Right lung (tissue), 5 donors: ENCODE measurements around the gene CHRNB2. TPM values are rescaled to one million over a fixed set of nuclear protein-coding genes. Genes with fewer than 3 reads are reported as not detected.

Source experiments
- DNase-seq, 2 donors: peaks; one replicate each; pipeline ENCODE4 v3.0.0-alpha.2; 2013
- polyA plus RNA-seq, 5 donors: library from polyadenylated mRNA; unstranded; fragments of 120-200 nt; gene quantifications; one replicate each; pipeline versions ENCODE4 v1.2.1 to v1.2.3, GENCODE V29; 2013; ENCODE audit warnings: inconsistent platforms in 1 of 5, low replicate concordance in 1 of 5; ENCODE audit not compliant: insufficient read length in 5 of 5, insufficient read depth in 1 of 5

Gene CHRNB2
- polyA plus RNA-seq, 5 donors: 0.41 to 0.68 (median 0.60) TPM

DNA sequence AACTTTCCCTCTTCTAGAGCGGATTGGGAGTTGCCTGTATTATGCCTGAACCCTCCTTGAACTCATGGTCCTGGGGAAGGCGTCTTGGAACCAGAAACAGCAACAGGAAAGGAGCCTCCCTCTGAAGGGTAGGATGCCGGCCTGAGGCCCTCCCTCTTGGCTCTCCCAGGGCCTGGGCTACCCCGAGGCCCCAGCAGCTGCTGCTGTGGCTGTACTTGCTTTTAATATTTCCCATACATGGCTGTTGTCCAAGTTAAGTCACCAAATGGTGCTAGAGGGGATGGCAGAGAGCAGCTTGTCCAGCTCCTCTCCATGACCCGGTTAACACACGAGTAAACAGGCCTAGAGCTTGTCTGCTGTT lies 10.5 kb downstream of the CHRNB2 start:
- DNase-seq: no peak

DNA sequence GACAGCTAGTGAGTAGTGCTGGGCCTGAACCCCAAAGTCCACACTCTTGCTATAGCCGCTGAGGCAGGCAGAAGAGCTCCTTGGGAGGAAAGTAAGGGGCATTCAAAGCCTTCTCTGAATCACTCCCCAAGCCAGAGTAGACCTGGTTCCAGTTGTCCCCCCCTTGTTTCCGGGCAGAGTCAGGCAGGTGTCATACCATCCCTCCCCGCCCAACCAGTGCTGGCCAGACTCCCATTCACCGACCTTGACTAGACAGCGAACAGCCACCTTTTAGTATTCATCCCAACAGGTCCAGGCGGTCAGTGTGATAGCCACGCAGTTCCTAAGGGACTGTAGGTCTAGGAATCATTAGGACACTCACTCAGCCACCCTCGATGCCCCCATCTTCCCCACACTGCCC lies 11.8 kb downstream of the CHRNB2 start:
- no peak for DNase-seq

DNA sequence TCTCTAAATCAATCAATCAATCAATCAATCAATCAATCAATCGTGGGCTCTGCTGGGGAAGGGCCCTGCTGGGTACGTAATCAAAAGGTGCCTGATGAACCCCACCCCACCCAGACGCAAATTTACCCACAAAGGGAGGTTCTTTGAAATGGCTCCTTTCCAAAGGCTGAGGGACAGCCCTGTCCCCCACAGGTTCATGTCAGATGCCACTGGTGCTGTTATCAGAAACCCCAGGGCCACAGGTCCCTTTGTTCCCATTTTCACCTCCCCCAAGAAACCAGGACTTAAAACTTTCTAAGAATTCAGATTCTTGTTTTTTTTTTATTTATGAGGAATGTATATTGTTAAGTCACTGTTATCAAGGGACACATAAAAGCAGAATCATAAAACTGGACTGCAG lies 14.2 kb downstream of the CHRNB2 start:
- DNase-seq: no peak

DNA sequence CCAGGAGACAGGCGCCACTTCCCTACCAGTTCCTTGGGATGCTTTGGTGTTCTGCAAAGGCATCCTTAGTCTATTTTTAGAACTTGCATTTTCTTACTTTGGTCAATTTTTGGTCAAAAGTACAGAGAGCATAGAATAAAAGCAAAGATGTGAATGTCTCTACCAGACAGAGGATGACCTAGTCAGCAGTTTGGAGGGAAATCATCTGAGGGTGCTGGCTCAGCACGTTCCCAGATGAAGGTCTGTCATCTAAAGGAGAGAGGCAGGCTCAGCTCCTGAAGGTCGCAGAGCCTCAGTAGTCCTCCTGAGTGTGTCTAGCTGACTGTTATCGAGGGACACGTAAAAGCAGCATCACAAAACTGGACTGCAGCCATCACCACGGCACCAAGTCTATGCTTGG lies 15.3 kb downstream of the CHRNB2 start:
- no peak for DNase-seq

DNA sequence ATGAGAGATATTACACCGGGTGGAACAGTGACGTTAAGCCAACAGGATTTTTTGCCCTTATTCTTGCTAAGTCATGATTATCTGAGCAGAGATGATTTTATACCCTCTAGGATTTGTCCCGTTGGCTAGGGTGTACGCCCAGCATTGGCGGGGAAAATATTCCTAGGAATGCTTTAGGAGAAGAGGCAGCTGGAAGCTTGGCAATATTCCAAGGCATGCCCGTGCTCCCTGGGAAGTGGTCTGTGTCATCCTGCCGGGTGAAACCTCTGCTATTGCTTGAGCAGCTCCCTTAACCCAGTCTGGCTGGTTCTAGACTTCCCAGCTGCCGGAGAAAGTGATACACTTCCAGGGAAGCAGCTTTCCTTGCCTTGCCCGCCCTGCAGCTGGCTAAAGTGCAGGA lies 16.2 kb downstream of the CHRNB2 start:
- DNase-seq: peak; percentile 16 to 22

DNA sequence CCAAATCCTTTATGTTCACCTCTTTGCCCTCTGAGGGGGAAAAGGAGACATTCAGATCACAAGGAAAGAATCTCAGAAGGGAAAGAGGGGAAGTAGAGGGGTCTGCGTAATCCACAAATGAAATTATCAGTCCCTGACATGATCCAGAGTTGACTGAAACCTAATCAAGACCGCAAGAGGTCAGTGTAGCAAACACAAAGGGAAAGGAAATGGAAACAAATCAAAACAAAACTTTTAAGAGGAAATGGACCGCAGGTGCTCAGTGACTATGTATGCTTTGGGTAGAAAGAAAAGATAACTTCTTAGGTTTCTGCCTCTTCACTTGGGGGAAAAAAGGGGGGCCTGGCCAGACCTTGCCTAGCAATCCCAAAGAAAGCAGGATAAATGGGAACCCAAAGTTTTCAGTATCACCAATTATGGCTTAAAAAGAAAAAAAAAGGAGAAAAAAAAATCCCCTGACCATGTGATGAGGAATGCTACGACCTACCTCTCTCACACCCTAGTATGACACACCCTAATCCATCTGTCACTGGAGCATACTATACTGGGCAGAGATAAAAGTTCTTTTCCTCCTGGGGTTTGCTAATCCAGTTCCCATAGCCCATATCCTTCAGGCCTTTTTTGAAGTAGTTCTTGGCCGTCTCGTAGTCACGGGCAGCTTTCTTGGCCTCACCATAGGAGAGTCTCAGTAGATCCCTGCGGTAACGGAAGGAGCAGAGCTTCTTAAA lies 16.9 kb downstream of the CHRNB2 start:
- no peak for DNase-seq

DNA sequence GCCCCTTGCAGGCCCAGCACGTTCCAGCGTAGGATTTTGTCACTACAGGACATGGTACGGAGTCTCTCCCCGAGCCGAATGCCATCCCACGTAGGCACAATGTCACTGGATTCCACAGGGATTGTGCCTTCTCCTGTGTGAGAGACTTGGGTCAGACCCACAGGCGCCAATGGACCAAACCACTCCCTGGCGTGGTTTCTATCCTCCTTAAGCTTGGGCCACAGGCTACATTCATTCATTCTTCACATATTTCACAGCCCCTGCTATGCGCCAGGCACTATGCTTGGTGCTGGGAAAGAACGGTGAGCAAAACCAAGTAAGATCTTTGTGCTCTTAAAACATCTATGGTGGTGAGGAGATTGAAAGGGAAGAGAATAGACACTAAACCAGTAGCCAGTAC lies 18.7 kb downstream of the CHRNB2 start:
- no peak for DNase-seq

DNA sequence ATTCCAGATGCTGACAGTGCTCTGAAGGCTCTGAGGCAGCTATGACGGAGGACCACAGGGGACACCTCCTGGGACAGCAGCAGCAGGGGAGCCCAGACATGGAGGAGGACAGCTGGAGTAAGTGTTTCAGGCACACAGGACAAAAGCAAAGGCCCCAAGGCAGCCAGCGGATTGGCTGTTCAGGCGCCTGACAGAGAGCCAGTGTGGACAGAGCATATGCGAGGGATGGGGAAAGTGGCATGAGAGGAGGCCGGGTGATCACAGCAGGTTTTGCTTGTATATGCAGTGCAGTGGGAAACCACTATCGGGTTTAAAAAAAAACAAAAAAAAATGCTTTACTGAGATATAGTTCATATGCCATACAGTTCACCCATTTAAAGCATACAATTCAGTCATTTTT lies 19.1 kb downstream of the CHRNB2 start:
- DNase-seq: no peak

DNA sequence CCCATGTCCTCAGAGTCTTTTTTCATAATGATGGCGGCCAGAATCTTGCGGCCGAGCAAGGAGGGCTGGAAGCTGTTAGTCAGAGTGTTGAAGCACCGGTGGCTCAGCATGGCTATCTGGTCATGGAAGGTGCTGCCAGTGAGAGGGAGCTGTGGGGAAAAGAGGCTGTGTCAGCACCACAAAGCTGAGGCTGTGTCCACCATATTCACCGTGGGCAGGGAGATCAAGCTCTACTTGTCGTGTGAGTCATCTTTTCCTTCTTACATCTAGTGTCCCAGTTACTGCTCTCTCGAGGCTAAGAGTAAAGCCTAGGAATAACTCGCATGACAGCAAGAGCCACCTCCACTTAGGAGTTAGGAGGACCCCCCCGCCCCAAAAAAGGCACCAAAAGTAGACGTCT lies 22.2 kb downstream of the CHRNB2 start:
- DNase-seq: no peak

DNA sequence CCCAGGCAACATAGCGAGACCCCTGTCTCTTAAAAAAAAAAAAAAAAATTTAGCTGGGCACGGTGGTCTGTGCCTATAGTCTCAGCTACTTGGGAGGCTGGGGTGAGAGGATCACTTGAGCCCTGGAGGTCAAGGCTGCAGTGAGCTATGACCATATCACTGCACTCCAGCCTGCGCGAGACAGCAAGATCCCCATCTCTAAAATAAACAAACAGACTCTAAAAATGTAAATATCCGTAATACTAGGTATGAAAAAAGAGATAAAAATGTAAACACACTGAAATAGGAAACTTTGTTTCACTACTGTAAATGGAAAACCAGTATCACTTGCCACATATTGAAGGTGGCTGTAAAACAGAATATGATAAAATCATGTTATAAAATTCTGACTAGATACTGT lies 23.2 kb downstream of the CHRNB2 start:
- DNase-seq: no peak

DNA sequence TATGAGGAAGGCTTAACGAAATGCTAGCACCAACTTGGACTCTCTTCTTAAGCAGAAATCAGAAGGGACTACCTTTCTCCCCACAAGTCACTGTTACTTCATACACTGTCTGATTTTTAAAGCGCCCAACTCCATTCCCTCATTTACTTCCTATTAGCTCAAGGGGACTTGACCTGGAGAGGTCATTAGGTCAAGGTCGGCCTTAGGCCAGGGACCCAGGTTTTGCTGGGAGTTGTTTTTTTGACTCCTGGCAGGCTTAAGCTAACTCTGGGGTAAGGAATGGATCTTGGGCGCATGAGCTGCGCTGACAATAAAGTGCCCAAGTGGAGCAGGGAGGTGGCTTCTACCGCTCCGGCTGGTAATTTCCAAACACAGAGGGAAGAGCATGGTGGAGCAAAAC lies 23.6 kb downstream of the CHRNB2 start:
- DNase-seq: no peak

DNA sequence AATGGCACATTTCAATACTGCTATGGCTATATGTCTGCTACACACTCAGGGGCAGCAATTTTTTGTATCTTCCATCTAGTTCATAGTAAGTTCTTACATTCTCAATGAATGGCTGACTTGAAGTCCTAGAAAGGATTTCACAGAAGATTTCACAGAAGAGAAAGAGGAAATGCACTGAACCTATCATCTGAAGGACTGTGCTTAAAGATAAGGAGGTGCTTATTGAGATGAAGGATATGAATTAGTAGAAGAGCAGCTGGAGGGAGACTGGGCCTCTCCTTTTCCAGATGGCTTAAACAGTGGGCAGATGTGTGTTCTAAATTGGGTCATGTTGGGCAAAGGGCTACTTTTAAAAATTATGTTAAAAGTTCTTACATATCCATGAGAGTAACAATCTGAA lies 25.8 kb downstream of the CHRNB2 start:
- DNase-seq: no peak

DNA sequence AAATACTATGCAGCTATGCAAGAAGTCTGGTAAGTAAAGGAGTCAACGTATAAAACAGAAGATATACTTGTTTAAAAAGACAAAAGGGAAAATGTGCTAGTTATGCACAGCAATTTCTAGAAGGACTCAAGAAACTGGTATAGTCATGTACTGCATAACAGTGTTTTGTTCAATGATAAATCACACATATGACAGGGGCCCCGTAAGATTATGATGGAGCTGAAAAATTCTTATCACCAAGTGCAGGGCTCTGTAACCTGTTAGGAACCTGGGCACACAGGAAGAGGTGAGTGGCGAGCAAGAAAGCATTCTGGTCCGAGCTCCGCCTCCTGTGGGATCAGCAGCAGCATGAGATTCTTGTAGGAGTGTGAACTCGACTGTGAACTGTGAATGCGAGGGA lies 27.2 kb downstream of the CHRNB2 start:
- no peak for DNase-seq

DNA sequence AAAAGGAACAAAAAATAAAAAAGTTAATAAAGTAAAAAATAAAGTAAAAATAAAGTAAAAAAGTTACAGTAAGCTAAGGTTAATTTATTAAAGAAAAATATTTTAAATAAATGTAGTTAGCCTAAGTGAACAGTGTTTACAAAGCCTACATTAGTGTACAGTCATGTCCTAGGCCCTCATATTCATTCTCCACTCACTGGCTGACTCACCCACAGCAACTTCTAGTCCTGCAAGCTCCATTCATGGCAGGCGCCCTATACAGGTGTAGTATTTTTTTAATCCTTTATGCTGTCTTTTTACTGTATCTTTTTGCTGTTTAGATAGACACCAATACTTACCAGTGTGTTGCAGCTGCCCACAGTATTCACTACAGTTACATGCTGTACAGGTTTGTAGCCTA lies 28.0 kb downstream of the CHRNB2 start:
- DNase-seq: no peak

DNA sequence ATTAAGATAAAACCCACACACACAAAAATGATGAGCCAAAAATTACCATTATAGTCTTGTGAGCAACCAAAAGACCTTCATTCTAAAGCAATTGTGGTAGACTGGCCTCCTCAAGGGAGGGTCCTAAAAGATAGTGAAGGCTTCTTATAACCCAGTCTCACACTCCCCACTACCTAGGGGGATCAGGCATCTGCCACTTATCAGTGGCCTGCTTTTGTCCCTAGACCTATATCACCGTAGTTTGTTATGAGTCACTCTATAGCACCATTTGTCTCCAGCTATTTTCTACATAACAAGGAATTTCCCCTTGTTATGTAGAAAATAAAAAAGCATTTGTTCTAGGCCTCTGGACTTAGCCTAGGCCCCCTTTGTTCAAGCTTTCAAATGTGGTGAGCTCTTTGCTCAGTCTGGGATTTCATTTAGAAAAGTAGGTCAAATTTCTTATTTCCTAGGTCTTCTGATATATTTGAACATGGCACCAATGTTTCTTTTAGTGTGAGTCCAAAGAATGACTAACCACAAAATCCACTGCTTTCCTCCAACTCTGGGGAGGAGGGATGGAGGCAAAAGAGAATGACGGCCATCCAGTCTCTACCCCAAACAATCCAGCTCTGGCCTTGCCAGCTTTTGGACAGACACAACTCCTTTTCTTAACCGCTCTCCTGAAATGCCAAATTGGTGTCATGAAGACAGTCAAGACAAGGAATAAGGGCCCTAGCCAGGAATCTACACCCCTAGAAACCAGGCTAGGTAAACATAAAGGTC lies 31.5 kb downstream of the CHRNB2 start:
- DNase-seq: no peak

DNA sequence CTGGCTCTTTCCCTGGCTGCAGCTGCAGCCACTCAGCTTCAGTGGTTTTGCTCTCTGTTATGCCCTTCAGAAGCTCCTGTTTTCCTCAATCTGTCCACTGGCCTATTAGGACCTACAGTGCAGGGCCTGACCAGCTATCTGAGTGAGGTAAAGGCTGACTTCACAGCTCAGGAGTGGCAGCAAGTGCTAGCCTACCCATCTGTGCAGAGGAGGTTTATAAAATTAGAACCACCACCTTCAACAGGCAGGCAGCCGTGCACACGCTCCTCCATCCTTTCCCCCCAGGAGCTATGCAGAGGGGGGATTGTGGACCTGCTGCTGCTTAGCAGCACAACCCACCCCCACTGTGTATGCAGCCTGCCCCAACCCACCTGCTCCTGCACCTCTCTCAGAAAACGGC lies 32.1 kb downstream of the CHRNB2 start:
- no peak for DNase-seq

DNA sequence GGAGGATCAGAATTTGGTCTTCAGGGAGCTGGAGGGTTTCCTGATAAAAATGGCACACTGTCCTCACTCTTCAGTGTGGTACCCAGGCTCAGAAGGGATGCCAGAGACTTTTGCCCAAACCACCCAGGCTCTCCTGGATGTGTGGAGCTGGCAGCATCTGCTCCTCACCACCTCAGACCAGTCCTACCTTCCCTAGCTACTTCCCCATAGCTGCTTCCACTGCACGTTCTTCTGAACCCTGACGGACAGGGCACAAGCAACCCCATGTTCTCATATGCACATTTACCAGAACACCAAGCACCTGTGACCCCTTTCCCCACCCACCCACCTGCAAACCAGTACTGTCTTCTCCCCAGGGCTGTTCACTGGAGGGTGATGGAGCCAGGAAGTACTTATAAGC lies 35.7 kb downstream of the CHRNB2 start:
- no peak for DNase-seq

DNA sequence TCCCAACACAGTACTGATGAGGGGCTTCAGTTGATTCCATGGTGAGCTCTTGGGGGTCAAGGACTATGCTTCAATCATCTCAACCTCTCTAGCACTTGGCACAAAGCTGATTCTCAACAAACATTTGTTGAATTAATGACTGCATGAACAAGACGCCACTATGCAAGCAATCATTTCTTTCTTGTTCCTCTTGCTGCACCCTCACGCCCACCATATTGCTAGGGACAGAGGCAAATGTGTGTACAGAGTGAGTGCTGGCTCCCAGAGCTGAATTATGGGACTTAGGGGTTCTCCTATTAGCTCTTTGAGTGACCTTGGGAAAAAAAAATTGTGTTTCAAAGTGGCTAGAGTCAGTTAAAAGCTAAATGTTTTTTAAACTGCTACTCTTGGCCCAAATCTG lies 38.0 kb downstream of the CHRNB2 start:
- DNase-seq: no peak

DNA sequence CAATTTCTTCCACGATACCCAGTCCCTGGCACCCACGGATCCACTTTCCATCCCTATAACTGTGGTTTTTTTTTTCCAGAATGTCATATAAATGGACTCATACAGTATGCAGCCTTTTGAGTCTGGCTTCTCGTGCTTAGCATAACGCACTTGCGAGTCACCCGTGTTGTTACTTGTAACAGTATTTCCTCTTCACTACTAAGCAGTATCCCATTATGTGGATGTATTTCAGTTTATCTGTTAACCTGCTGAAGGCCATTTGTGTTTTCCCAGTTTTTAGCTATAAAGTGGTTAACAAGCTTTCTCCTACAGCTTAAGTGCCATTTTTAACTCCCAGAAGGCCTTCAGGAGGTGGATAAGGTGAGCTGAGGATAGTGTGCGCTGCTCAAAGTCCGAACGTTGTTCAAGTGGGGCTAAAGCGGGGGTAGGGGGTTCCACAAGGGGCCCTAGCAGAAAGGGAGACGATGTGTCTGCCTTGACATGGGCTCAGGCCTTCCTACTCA lies 39.6 kb downstream of the CHRNB2 start:
- DNase-seq: peak in 1 of 2 donors; percentile 7

DNA sequence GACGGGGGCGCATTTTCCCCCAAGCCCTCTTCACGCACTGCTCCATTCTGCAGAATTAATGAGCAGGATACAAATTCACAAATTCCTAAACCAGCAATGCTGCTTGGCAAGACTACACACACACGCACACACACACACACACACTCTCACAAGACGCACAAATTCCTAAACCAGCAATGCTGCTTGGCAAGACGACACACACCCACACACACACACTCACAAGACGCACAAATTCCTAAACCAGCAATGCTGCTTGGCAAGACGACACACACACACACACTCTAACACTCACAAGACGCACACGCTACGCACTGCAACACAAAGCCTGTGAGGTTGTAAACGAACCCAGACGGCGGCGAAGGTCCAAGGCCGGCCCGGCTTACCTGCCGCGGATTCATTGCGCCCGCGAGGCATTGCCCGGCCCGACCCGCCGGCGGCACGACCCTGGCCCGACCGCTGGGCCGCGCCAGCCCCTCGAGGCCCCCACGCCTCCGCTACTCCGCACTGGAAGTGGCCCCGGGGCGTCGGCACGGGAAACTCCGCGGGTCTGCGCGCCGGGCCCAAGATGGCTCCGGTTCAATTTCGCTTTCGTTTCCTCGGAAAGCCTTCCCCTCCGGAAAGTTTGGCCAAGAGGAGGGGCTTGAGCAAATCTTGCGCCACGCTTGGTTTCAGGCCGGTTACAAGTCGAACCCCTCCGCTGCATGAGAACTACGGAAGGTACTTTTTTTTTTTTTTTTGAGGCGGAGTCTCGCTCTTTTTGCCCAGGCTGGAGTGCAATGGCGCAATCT lies 40.2 kb downstream of the CHRNB2 start, which contains the start of gene ADAR:
TSS of gene ADAR (minus strand) at position 578 of the 788 bp plus-strand sequence. CDS start at position 398, 180 bp downstream.
- DNase-seq: peak; percentile 95 to 96

DNA sequence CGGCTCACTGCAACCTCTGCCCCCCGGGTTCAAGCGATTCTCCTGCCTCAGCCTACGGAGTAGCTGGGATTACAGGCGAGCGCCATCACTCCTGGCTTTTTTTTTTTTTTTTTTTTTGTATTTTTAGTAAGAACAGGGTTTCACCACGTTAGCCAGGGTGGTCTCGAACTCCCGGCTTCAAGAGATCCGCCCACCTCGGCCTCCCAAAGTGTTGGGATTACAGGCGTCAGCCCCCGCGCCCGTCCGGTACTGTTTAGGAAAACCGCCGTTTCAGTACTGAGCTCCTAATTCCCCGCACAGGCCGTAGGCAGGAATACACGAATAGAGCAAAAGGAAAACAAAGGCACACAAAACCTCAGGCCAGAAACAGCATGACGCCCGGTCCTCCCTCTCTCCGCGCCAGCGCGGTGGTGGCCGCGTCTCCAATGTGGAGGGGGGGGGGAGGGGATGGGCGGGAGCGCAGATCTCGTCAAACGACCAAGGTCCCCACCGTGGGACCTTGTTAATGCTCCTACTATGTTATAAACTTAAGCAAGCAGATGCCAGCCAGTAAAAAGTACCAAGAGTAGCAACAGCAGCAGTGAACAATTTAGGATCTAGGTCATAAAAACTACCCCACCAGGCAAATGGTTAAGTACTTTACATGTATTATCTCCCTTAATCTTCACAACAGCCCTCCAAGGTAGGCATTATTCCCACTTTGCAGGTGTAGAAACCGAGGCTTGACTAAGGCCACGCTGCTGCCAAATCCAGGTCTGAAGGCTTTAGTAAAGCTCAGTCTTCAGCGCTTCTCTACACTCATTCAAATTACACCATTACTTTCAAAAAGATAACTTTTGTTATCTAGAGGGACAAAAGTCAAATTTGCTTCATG lies 41.1 kb downstream of the CHRNB2 start:
- DNase-seq: peak; percentile 68 to 70
